ENCODE data around the gene HGFAC.

The HGFAC gene

GRCh38 chr4:3460926-3461325 lies 19.2 kb downstream of the HGFAC start:
- DNase-seq, result no peak

DNA sequence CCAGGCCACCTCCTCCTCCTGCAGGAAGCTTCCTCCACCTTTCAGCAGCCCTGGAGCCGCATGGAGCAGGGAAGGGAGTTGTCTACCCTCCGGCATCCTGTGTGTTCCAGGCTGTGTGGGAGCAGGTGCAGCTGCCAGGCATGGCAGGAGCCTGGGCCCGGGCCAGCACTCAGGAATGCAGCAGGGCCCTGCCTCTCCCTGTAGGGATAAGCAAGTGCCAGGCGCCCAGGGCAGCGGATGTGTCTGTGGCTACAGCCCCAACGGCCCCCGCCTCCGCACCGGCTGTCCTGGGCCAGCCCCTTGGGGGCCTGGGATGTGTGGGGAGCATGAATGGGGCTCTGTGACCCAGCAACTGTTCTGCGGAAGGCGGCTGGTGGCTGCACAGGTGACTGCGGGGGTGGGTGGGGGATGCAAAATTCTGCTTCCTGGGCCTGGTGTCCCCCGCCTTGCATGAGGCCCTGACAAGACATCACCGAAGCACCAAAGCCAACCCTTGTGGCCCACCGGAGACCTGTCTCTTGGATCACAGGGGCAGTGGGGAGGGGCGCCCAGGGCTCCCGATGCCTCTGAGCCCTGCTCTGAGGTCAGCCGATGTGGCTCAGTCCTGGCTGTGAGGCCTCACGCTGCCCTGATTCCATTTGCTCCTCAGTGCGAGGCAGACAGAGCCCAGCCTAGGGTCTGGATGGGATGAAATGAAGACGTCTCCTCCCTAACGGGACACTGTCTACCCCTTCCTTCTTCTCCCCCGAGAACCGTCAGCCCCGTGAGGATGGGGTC lies 19.9 kb downstream of the HGFAC start:
- no peak for DNase-seq

DNA sequence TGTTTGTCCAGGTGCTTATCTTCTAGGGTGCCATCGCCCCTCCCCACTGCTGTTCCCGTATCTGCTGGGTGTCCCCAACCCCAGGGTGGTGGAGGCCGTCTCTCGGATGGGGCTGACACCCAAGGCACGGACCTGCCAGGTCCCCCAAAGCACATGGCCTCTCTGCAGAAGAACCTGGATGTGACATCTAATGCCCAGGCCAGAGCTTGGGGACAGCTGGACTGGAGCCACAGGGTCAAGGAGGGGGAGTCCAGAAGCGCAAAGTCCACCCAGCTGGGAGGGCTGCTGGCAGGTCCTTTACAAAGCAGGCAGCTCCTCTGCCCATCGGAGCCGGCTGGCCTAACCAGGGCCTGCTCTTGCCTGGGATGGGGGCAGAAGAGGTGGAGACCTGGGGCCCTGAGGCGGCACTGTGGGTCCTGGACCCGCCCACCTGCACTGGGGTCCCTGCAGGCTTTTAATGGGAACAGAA lies 20.6 kb downstream of the HGFAC start:
- DNase-seq, result no peak

- no peak for DNase-seq
Observed at GRCh38 chr4:3462790-3463415, 21.1 kb downstream of the HGFAC start, which contains the start of gene DOK7. TSS of gene DOK7 (plus strand) at chr4:3463306. CDS start at chr4:3463376, 70 bp downstream.

DNA sequence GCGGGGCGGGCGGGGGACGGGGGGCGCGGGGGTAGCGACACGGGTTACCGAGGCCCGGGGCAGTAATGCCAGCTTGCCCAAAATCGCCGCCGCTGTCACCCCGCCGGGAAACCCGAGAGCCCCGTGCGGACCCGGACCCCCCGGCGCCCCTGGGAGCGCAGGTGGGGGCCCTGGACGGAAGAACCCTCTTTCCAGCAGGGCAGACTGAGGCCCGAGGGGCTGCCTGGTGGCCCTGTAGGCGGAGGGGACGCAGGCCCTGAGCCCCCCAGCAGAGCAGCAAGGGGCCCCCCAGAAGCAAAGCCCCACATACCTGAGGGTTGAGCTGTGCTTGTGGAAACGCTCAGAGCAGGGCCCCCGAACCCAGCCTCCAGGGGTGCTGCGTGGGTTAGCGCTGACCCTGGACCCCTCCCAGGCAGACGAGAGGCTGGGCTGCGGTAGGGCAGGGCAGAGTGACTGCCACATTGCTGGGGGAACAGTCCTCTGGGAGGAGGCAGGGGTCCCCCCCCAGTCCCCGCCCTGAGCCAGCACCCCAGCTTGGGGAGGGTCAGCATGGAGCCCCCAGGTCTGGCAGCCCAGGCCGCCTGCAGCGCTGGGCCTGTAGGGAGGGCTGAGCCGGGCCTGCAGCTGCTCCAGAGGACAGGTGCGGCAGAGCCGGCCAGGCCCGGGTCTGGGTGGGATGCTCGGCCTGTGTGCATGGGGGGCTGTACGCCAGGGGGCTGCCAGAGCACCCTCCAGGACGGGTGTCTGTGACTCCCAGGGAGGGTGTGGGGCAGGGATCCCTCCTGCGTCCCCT lies 22.0 kb downstream of the HGFAC start:
- DNase-seq, result no peak

DNA sequence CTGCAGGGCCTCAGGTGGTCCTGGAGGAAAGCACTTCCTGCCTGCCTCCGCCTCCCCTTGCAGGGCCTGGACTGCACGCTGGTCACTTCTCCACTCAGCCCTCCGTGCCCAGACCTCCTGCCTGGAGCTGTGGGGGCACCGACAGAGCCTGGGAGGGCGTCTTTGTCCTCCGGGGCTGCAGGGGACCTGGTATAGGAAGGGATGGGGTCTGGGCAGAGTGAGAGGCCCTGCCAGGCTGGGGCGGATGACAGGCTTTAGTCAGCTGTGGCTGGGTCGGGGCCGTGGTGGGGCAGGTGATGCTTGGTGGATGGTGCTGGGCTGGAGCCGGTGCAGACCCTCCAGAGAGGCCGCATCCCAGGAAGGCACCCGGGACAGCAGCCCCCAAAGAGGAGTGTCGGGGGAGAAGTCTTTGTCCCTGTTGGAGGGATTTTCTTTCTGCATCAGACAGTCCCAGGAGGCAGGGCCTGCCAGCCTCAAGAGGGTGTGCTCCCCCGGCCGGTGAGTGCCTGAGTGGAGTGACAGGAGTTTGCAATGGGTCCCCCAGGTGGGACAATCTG lies 22.7 kb downstream of the HGFAC start:
- DNase-seq, result no peak

DNA sequence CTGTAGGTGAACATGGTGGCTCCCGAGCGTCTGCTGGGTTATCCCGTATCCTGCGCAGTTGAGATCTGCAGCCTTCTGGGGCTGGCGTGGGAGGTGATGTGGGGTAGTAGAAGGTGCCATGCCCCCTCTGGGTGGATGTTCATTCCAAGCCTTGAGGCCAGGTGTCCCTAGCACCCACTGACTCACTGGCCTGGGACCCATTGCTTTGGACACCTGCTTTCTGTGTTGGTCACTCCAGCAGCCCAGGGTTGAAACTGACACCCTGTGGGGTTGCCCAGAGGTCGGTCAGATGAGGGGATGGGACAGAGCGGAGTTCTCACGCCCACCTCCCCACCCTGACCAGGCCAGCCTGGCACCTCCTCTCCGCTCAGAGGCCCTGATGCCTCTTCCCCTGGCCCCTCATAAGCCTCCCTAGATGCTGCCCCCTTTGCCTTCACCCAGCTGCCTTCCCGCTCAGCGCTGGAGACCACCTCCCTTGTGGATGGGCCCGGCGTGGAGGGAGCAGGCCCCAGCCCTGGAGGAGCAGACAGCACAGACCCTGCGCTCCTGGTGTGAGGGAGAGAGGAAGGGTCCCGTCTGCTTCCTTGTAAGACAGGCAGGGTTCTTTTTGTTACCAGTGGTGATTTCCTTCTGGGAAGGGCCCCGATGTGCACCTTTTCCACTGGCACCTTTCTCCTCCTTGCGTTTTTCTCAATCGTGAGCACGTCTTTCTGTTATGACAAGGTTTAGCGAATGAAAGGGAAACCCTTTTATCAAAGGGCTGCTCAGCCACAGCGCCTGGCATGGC lies 23.3 kb downstream of the HGFAC start:
- DNase-seq, result no peak

GRCh38 chr4:3465698-3466671 lies 24.2 kb downstream of the HGFAC start:
- no peak for DNase-seq

DNA sequence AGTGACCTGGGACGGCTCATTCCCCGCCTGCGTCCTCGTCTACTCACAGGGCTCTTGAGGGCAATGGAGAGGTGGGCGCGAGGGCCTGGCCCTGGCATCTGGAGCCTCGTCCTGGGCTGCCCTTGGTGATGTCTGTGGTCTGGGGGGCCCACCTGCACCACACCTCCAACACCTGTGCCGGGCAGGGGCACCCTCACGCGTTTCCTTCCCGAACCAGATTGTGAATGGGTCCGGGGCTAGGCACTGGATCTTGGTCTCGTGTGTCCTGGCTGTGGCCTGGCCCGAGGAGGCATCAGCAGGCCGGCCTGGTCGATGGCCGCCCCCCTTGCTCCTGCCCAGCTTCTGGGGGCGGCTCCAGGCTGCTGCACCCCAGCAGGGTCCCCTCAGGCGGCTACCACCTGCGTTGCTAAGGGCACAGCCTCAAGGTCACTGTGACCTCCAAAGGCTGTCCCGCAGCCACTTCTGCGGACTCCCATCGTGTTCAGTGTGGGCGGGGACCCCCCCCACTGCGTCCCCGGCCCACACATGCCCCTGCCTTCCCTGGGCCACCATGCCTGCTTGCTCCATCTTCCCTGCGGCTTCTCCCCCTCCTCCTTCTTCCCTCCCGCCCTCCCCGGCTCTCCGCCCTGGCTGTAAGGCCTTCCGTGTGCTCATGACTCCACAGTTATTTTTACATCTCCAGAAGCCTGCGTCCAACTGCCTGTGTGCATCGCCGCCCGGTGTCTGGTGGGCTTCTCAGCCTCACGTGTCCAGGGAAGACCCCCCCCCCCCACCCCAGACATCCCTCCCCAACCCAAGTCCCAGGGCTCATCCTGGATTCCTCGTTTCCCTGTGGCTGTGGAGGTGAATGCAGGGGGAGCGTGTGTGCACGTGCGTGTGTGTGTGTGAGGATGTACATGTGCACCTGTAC lies 25.2 kb downstream of the HGFAC start:
- DNase-seq, result no peak

GRCh38 chr4:3467601-3468031 lies 25.8 kb downstream of the HGFAC start:
- no peak for DNase-seq

- DNase-seq, result no peak
Observed at GRCh38 chr4:3468154-3468553, 26.4 kb downstream of the HGFAC start.

- DNase-seq, result no peak
Observed at GRCh38 chr4:3468804-3469203, 27.0 kb downstream of the HGFAC start.

DNA sequence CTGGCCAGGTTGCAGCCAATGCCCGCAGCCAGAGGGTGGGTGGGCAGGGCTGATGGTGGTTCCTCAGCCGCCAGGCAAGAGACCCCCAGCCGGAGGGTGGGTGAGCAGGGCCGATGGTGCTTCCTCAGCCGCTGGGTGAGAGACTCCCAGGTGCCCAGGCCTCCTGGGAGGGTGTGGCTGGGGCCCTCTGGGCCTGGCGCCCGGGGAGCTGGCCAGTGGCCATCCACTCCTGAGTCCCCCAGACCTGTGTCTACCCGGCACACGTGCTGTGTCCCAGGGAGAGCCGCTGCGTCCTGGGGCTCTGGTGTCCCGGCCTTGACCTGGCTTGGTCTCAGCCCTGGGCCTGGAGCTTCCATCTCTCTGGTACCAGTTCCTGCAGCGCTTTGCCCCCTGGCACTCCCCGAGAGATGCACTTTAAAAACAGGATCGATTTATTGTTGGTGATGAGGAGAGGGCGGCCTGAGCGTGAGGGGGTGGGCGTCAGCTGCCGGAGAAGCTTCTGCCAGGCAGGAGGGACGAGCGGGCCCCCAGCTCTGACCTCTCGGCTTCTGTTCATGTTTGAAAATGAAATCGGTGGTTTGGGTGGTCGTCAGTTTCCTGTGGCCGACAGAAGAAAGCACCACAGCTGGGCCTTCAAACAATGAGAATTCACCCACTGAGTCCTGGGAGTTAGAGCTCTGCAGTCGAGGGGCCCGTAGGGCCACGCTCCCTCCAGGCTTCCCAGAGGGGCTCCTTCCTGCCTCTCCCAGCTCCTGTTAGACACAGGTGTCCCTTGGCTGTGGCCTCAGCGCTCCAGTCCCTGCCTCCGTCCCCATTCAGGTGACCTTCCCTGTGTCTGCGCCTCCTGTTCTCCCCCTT lies 27.8 kb downstream of the HGFAC start:
- DNase-seq, result no peak

- DNase-seq, result no peak
Observed at GRCh38 chr4:3470244-3471097, 28.7 kb downstream of the HGFAC start.

GRCh38 chr4:3471098-3471760 lies 29.5 kb downstream of the HGFAC start:
- DNase-seq, result no peak

DNA sequence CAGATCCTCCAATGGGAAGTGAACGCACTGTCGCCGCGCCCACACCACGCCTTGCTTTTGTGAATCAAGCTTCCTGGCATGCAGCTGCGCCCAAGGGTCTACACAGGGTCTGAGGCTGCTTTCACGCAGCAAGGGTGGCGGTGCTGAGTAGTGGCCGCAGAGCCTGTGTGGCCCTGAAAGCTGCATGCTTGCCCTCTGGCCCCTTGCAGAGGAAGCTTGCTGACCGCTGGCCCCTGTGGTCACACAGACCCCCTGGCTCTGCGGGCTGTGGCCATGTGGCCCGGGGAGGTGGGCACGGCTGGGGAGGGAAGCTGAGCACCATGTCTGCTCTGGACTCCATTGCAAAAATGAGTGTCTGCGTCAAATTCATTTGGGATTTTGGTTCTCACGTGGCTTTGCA lies 30.1 kb downstream of the HGFAC start:
- DNase-seq, result no peak

Measured in nucleus accumbens (tissue), 56 donors.